HG02981 (cell line): Measurements from ENCODE around the gene KMT2C.
"Not testable (repeated sequence)": the region's sequence is repeated elsewhere in the genome, so short reads cannot be mapped to it uniquely, and the experiment has no call there.

Source experiments
- ATAC-seq: cut with Tn5 transposase; IDR thresholded peaks from one replicate; pipeline ENCODE4 v1.9.1; 2021; ENCODE audit warnings: mild to moderate bottlenecking, moderate library complexity; ENCODE audit not compliant: unreplicated experiment

Gene KMT2C

DNA sequence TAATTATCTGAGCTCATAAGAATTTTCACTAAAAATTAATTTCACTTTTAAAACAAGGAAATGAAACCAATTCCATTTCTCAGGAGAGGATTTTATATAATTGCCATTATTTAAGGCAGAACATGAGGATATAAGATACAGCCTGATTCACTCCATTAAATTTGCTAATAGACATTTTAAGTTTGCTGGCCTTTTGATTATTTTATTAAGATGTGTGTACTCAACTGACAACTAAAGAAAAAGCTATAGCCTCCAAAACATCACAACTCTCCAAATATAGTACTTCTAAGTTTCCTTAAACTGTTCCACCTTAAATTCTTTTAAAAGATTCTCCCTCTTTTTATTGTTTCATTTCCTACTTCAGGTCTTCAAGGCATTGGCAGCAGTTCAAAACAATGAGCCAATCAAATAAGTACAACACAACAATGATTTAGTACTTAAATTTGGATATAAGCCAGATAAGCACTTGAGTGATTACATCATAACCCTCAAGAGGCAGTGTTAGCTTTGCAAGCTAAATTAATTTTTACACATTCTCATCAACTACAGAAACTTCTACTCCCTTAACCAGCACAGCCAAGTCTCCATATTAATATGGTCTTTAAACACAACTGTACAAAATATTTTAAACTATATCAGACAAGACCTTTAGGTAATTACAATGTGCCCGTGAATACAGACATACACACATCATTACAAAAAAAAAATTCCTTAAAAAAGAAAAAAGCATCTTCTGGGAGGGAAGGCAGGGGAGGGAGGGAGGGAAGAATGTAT, 121.8 kb downstream of the KMT2C start:
- ATAC-seq: no peak

DNA sequence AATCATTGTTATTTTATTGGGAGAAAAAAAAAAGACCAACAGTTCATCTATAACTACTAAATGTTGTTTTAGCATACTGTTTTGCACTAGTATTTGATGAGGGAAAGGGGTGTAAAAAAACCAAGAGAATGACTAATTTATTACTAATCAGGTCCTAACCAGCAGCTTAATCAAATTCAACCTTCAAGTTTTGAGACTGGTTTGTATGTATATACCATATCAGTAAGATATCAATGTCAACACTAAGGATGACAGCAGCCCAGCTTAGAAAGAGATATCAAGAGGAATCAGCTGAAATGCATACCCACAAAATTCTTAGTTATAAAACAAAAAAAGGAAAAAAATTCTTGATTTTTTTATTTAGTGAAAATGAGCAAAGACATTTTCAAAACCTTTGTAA, 122.6 kb downstream of the KMT2C start:
- no peak for ATAC-seq

- ATAC-seq: no peak
Observed at GRCh38 chr7:152312316-152312715, 123.5 kb downstream of the KMT2C start.

DNA sequence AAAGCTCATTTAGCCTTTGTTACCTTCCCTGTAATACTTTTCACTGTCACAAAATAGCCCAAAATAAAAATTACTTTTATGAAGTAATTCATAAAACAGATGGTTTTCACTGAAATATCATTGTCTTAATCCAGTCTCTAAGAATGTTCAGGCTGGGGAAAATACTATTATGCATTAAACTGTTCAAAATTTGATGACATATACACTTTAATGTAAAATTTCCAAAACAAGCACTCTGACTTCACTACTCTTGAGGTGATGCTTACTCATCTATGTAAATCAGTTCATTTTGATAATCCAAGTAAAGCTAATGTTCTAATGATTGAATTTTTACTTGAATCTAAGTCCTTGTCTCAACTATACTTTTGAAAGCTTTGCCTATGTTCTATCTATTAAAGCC, 127.9 kb downstream of the KMT2C start:
- ATAC-seq: no peak

DNA sequence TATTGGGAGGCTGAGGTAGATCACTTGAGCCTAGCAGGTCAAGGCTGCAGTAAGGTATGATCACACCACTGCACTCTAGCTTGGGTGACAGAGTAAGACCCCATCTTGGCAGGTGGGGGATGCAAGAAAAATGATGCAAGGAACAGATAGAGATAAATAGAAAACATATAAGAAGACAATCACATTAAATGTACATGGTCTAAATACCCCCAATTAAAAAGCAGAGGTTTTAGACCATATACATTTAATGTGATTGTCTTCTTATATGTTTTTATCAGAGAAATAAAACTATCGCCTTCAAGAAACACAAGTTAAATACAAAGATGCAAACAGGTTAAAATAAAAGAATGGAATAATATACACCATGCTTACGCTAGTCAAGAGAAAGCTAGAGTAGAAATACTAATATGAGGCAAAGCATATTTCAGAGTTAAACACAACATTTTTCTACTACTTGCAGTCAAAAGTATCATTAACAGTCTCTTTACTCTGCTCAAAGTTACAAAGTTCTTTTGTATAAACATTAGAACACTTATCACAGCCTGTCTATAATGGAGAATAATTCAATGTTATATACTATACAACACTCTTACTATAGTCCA, 136.2 kb downstream of the KMT2C start:
- not testable (repeated sequence) for ATAC-seq

GRCh38 chr7:152292897-152293296, 142.9 kb downstream of the KMT2C start:
- no peak for ATAC-seq

GRCh38 chr7:152286972-152287371, 148.8 kb downstream of the KMT2C start:
- ATAC-seq: not testable (repeated sequence)

GRCh38 chr7:152286219-152286618, 149.6 kb downstream of the KMT2C start:
- not testable (repeated sequence) for ATAC-seq

DNA sequence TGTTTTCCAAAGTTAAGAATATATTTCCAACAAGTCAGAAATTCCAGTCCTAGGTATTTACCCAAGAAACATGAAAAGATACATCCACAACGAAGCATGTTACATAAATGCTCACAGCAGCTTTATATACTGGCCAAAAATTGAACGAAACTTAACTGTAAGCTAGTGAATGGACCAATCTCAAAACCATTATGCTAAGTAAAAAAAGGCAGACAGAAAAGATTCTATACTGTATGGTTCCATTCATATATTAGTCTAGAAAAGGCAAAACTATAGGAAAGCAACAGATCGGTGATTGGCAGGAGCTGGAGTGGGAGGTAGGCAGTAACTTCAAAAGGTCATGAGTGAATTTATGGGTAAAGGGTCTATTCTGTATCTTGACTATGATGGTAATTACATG, 150.8 kb downstream of the KMT2C start:
- not testable (repeated sequence) for ATAC-seq

DNA sequence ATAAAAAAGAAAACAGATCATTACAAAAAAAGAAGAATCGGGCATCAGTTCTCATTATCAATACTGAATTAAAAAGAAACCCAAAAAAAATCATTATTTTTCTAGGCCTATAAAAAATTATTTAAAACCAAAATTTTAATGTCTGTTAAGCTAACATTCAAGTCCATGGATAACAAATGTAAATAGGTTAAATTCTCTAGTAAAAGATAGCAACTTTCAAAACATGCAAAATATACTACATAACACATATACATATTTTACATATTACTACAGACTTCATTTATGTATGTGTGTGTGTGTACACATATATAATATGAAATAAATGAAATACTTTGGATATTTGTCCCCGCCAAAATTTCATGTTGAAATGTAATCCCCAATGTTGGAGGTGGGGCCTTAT, 158.1 kb downstream of the KMT2C start:
- ATAC-seq: not testable (repeated sequence)

- ATAC-seq: not testable (repeated sequence)
Observed at GRCh38 chr7:152270427-152270826, 165.4 kb downstream of the KMT2C start.

GRCh38 chr7:152266859-152267258, 168.9 kb downstream of the KMT2C start:
- ATAC-seq: not testable (repeated sequence)

DNA sequence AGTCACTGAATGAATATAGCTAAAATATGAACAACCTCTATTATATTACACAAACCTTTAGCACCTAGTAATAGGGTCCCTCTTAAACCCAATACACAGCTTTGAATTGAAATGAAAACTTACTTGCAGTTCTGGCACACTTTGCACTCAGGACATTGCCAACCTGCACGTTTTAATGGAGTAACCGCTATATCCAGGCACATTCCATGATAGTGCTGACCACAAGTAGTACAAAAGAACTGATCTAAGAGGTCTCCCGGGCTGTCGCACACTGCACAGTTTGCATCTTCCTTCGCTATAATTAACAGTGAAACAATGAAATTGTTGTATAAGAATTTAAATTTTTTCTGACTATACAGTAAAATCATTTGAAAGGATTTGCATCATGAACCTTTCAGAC, 170.9 kb downstream of the KMT2C start:
- ATAC-seq: not testable (repeated sequence)

GRCh38 chr7:152262146-152262545, 173.7 kb downstream of the KMT2C start:
- not testable (repeated sequence) for ATAC-seq

- ATAC-seq: not testable (repeated sequence)
Observed at GRCh38 chr7:152259645-152260044, 176.2 kb downstream of the KMT2C start.

DNA sequence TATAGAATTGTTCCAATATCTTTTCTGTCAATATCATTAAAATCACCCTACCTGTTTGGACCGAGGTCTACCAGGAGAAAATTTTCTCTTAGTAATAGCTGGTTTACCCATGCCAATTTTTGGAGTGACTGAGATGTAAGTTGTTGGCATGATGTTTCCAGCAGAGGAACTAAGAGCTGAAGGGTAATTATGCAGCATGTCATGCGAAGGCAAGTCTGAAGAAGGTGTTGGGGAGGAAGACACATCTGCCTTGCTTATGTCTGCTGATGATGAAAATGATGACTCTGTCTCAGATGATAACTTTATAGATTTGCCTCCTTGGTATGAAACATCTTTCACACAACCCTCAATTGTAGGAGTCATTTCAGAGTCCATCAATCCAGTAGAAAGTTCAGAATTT, 188.0 kb downstream of the KMT2C start:
- not testable (repeated sequence) for ATAC-seq

DNA sequence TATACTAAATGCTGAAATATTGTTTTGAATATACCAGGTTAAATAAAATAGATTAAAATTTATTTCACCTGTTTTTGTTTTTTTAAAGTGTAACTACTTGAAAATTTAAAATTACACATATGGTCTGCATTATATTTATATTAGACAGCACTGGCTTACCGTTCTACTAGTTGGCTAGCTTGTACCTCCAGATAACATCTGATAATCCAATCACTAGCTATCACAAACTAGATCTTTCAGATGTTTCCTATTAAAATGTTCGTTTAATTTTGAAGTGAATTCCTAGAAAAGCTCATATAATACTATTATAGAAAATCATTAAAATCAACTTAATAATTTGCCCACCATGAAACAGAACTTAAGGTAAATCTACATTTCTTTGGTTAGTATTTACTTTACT, 190.4 kb downstream of the KMT2C start:
- not testable (repeated sequence) for ATAC-seq

GRCh38 chr7:152243464-152243863, 192.3 kb downstream of the KMT2C start:
- ATAC-seq: not testable (repeated sequence)

GRCh38 chr7:152241301-152241700, 194.5 kb downstream of the KMT2C start:
- not testable (repeated sequence) for ATAC-seq

- not testable (repeated sequence) for ATAC-seq
Observed at GRCh38 chr7:152236306-152236705, 199.5 kb downstream of the KMT2C start.

DNA sequence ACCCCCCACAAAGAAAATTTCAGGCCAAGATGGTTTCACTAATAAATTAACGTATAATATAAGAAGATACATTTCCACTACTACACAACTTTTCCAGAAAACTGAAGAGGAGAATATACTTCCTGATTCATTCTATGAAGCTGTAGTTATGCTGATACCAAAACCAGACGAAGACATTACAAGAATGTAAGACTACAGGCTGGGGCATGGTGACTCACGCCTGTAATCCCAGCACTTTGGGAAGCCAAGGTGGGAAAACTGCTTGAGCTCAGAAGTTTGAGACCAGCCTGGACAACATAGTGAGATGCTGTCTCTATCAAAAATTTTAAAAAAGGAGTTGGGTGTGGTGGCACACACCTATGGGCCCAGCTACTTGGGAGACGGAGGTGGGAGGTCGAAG, 201.4 kb downstream of the KMT2C start:
- not testable (repeated sequence) for ATAC-seq

DNA sequence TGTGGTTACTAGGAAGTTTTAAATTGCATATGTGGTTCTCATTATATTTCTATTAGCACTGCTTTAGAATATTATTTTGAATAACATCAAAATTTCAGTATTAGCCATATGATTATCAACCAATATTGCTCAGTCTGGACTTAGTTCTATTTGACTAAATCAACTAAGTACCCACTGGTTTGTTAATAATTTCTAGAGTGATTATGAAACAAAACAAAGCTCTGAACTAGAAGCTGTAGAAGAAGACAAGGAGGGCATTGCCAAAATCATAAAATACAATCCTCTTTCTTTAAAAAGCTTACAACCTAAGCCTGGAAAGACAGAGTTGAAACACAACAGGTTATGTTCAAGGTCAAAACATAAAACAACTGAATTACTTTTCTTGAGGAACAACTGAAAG, 204.7 kb downstream of the KMT2C start:
- ATAC-seq: no peak
